Urinary bladder (tissue), 4 donors: Measurements from ENCODE around the gene ZFR2. TPM values are rescaled to one million over a fixed set of nuclear protein-coding genes. Genes with fewer than 3 reads are reported as not detected.
A peak's percentile ranks its signal among the peaks of the same experiment; 100 is the strongest.

Source experiments
- DNase-seq: peaks from one replicate; pipeline ENCODE4 v3.0.0-alpha.2; 2015; ENCODE audit errors: extremely low spot score
- H3K27ac ChIP-seq: one replicate; pipeline ENCODE4 v1.5.1; 2013; ENCODE audit warnings: low read depth, mild to moderate bottlenecking, moderate library complexity
- H3K36me3 ChIP-seq: one replicate; pipeline ENCODE4 v1.6.1; 2013; ENCODE audit warnings: mild to moderate bottlenecking, moderate library complexity; ENCODE audit not compliant: insufficient read depth
- H3K4me1 ChIP-seq: one replicate; pipeline ENCODE4 v1.6.1; 2013; ENCODE audit warnings: mild to moderate bottlenecking, moderate library complexity; ENCODE audit not compliant: insufficient read depth
- H3K4me3 ChIP-seq: one replicate; pipeline ENCODE4 v1.5.1; 2013; ENCODE audit warnings: low read depth, low read length
- WGBS: extraction: QIAGEN DNeasy Blood & Tissue Kit; methylation state at CpG from one replicate; pipeline ENCODE4 v1.1.7; 2013; 5-methylcytosine and 5-hydroxymethylcytosine counted together
- polyA plus RNA-seq: library from polyadenylated mRNA; stranded (reverse); fragments of 200-250 nt; gene quantifications from one replicate; pipeline ENCODE4 v1.2.3, GENCODE V29; 2013
- total RNA-seq: library from RNA; depleted of rRNA; stranded (reverse); fragments of >200 nt; gene quantifications from one replicate; pipeline ENCODE4 v1.2.3, GENCODE V29; 2014
- donor health status: healthy with polysubstance abuse.
- donor health status: healthy.

The ZFR2 gene
- total and polyA plus RNA-seq, 2 donors, result 0.38 TPM; not detected in 1

DNA sequence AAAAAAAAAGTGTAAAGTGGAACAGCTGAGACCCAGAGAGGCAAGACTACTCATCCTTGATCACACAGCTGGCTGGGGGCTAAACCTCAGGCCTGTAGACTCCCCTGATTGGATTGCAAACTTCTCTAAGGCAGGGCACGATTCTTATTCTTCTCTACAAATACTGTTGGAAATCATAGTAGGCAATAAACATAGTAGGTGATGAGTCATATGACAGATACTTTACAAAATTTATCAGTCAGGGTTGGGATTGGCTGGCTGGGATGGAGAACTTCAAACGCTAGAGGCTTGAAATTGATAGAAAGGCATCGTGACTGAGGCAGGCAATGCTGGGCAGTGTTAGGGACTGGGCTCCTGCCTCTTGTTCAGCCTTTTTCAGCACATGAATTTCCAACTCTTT is 76.7 kb downstream of the ZFR2 start:
- 59% methylated on average over 3 of the region's 3 CpGs for WGBS

DNA sequence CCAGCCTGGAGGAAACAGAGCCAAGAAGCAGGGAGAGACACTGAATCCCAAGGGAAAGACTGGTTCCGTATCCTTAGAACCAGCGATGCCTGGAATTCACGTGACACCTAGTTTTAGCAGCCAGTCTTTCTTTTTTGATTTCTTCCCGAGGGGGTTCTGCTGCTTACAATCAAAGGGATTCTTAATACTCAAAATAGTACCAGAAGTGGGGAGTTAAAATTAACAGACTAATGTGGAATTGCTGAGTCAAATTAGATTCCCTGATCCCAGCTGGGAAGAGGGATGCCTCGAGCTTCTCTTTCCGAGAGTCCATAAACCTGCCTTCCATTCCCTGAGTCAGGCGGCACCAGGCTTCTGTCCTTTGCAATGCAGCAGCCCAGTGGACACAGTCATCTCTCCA is 77.9 kb downstream of the ZFR2 start:
- WGBS, result 70% methylated on average over 7 of the region's 7 CpGs

More for the DNA sequence above, 76.7 kb downstream of the ZFR2 start:
- Histone ChIP-seq H3K4me1 (no peaks in the 10 kb centered on the region), H3K4me3 (no peak overlapping the region), H3K36me3 (no peaks in the 10 kb centered on the region), H3K27ac (no peak overlapping the region)
- DNase-seq, result no peak

DNA sequence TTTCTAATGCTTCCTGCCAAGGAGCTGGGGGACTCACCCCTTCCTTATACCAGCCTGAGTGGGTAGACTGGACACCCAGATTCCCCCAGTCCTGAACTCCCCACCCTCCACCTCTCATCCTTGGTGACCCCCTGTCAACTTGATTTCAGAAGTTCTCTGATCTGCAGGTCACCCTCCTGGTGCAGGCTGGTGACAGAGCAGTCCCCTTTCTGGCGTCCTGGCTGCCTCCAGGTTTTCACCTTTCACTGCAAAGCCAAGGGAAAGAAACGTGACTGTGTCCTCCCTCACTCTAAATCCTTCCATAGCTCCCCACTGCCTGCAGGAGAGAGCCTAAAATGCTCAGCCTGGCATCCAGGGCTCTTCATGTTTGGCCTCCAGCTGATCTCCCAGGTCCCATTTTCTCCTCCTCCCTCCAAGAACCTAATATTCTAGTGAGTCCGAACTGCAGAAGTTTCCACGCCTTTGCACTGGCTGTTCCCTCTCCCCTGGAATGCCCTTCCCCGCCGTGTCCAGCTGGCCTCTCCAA is 78.6 kb downstream of the ZFR2 start:
- H3K36me3 ChIP-seq, result no peaks in the 10 kb centered on the region
- no peak overlapping the region for H3K4me3 ChIP-seq
- 71% methylated on average over 6 of the region's 6 CpGs for WGBS
- no peaks in the 10 kb centered on the region for H3K4me1 ChIP-seq
- H3K27ac ChIP-seq, result no peak overlapping the region
- no peak for DNase-seq

More for the DNA sequence above, 77.9 kb downstream of the ZFR2 start:
- DNase-seq, result no peak
- no peak overlapping the region for H3K27ac ChIP-seq
- no peaks in the 10 kb centered on the region for H3K36me3 ChIP-seq
- no peaks in the 10 kb centered on the region for H3K4me1 ChIP-seq
- no peak overlapping the region for H3K4me3 ChIP-seq

DNA sequence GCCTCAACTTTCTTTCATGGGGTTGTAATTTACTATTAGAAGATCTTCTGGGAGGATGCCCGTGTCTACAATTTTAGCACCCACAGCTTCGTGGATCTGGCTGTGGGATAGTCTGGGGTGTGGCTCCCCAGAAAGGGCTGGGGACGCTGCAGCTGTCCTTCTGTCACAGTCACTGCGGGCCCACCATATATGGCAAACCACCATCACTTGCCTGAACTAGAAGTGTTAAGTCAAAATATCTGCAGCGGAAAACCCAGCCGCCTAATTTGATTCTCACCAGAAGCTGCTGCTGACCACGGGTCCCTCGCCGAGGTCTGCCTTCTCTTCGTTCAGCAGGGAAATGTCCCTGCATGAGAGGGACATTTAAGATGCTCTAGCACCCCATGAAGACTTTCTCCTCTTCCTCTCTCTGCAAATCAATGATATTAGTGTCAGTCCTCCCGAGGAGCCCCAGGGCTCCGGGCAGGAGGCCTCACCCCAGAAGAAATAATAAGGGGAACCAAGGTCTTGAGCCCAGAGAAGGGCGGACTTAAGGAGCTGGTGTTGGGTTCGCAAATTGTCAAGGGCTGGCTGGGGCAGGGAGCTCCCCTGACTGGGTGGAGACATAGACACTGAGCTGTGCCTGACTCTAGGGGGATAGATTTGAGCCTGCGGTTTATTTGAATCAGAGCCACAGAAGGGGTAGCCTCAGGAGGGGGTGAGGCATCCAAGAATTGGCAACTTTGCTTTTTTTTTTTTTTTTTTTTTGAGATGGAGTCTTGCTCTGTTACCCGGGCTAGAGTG is 79.7 kb downstream of the ZFR2 start:
- Histone ChIP-seq H3K27ac (no peak overlapping the region), H3K36me3 (no peaks in the 10 kb centered on the region), H3K4me3 (no peak overlapping the region), H3K4me1 (no peaks in the 10 kb centered on the region)
- no peak for DNase-seq
- WGBS, result 49% methylated on average over 16 of the region's 16 CpGs

DNA sequence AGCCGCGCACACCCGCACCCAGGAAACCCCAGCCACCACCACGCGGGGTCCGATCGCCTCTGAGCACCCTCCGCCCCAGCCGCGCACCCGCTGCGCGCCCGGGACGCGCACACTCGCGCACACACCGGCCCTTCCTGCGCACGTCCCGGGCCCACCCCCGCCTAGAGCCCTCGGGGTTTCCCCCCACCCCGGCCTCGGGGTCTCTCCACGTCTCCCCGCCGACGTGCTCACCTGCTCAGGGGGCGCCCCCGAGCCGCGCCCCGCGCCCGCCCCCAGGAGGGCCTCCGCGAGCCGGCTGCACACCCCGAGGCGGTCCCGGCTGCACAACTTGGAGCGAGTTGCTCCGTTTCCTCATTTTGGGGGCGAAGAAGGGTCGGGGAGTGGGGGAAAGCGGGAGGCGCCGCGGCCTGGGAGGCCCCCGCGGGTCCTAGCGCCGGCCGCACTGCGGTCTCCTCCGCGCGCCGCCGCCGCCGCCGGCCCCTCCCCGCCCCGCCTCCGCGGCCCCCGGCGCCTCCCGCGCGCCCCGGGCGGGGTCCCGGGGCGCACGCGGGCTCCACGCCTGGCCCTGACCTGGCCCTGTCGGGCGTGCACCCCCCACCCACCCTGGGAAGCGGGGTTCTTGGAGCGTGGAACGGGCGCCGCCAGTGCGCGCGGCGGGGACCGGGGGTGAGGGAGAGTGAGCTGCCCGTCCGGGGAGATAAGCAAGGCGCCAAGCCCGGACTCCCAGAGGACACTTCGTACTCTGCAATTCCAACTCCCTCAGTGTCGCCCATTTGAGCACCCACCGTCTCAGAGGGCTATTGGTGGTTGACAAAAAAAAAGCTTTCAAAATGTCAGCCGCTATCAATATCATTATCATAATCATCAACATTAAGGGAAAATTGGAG is 82.7 kb downstream of the ZFR2 start, which contains the start of gene MATK:
Gene MATK, minus strand, starts transcription at position 444 of the 887 bp plus-strand sequence. CDS start 1,246 bp downstream, outside the sequence.
- WGBS, result 4% methylated on average over 101 of the region's 101 CpGs
- Histone ChIP-seq H3K36me3 (no peaks in the 10 kb centered on the region), H3K4me3 (peak within 1 kb of the TSS; percentile 32), H3K4me1 (no peaks in the 10 kb centered on the region), H3K27ac (no peak within 1 kb of the TSS)
- no peak for DNase-seq

DNA sequence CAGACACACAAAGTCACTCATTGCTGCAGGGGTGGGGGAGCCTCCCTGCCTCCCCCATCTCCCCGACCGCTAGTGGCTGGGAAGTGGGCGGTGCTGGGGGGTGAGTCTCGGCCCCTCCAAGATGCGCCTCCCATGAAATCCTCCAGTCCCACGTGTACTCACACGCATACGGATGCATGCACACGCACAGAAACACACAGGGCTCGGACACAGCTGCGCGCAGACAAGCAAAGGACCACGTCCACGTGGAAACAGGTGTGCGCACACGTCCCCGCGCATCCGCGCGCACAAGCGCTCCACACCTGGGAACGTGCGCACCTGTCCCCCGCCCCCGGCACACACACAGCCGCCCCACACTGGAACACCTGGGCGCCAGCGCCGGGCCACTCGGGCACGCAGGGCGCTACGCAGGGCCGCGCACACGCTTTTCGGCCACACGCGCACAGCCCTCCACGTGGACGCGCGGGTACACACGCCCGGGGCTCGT is 83.3 kb downstream of the ZFR2 start:
- peak overlapping the region; percentile 32 for H3K4me3 ChIP-seq
- 1% methylated on average over 47 of the region's 47 CpGs for WGBS
- no peak for DNase-seq
- H3K36me3 ChIP-seq, result no peaks in the 10 kb centered on the region
- no peaks in the 10 kb centered on the region for H3K4me1 ChIP-seq
- H3K27ac ChIP-seq, result no peak overlapping the region

DNA sequence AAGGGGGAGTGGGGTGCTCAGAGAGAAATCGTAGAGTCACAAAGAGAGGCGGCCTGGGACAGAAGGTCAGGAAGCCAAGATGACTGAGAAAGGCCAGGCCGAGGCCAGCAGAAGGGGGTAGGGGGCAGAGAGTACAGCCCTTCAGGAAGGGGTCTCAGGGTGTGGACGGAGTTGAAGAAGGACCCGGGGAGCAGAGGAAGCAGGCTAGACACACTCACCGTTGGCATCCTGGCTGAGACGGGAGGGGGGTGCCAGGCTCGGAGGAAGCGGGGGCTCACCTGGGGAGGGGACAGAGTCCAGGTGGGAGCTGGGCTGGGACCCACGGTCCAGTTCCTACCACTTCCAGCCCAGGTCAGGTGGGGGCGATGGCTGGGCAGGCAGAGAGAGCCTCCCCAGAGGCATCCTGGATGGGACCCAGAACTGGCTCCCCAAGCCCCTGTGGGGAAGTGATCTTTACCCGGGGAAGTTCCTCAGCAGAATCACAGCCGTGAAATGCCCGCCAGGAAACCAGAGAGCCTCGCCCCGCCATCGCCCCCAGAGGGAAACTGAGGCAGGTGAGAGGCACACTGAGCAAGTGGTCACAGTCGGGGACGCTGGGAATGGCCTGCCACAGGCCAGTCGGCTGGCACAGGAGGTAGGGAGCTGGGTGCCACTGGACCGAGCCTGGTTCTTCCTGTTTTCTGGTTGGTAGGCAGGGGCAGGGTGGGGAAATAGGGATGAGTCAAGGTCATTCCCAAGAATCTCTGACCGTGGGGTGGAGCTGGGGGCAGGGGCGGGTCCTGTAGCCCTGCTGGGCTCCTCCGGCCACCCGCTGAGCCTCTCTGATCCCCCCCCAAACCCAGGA is 84.0 kb downstream of the ZFR2 start:
- Histone ChIP-seq H3K36me3 (no peaks in the 10 kb centered on the region), H3K4me1 (no peaks in the 10 kb centered on the region), H3K4me3 (no peak overlapping the region), H3K27ac (no peak overlapping the region)
- WGBS, result 26% methylated on average over 25 of the region's 25 CpGs
- DNase-seq, result no peak

DNA sequence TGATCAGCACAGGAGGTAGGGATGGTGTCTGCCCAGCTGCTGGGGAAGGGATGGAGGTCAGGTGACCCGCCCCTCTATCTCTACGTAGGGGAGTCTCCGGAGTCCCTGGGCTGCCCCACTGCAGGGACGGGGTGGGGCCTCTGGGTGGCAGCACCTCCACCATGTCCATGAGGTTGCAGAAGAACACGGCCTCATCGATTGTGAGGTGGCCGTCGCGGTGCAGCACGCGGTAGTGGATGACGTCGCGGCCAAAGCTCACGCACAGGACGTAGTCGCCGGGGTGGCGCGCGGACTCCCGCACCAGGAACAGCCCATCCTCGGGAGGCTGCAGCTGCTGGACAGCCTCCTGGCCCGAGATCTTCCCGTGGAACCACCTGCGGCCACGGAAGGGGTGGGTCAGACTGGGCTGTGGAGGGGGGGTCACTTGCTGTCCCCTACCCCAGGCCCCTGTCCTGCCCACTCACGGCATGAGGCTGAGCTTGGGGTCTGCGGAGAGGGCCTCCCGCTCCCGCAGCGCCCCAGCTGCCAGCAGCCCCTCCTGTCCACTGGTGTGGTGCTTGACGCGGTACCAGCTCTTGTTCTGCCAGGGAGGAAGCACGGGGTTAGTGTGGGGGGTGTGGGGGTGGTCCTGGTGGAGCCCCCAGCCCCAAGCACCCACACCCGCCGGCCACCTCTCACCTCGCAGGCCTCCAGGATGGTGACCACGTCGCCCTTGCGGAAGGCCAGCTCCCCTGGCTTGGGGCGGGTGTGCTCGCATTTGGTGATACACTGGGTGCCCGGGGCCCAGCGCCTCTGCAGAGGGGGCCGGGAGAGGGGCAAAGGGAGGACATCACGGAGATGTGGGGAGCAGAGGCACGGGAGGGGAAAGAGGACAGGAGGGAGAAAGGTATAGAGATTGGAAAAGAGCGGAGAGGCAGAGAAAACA is 84.9 kb downstream of the ZFR2 start:
- 73% methylated on average over 49 of the region's 49 CpGs for WGBS
- Histone ChIP-seq H3K4me3 (no peak overlapping the region), H3K27ac (no peak overlapping the region), H3K4me1 (no peaks in the 10 kb centered on the region), H3K36me3 (no peaks in the 10 kb centered on the region)
- DNase-seq, result no peak

DNA sequence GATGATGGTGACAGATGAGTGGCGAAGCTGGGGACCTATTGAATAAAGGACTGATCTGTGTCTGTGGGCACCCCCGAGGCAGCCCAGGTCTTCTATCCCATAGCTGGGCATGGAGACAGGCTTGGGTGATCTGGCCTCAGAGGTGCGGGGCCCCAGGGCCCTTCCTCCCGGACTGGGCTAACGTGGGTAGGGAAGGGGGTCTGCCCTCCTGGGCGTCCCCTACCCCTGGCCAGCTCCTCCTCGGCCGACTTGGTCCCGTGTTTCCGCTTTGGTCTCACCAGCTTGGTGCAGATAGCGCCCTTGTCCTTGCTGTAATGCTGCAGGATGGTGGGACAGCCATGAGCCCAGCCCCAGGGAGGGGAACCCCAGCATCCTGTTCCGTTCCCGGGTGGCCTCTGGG is 85.9 kb downstream of the ZFR2 start:
- no peaks in the 10 kb centered on the region for H3K4me1 ChIP-seq
- H3K4me3 ChIP-seq, result no peak overlapping the region
- WGBS, result 85% methylated on average over 13 of the region's 13 CpGs
- H3K27ac ChIP-seq, result no peak overlapping the region
- no peaks in the 10 kb centered on the region for H3K36me3 ChIP-seq
- DNase-seq, result no peak

DNA sequence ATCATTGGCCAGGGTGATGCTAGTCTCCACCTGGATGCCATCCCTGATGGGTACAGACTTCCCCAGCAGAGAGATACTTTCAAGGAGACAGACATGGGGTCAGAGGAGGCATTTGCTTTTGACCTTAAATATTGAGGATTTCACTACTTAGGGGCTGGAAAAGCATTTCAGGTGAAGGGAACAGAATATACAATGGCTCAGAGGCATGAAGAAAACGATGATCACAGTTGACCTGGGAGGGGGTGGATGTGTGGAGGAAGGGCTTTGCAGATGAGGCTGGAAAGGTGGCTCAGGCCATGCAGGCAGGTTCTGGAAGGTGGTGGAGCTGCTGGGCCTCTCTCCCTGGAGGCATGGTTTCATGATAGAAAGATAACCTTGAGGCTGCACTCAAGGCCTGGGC is 86.5 kb downstream of the ZFR2 start:
- Histone ChIP-seq H3K27ac (no peak overlapping the region), H3K36me3 (no peaks in the 10 kb centered on the region), H3K4me1 (no peaks in the 10 kb centered on the region), H3K4me3 (no peak overlapping the region)
- no peak for DNase-seq
- WGBS, result 96% methylated on average over 1 of the region's 1 CpG

DNA sequence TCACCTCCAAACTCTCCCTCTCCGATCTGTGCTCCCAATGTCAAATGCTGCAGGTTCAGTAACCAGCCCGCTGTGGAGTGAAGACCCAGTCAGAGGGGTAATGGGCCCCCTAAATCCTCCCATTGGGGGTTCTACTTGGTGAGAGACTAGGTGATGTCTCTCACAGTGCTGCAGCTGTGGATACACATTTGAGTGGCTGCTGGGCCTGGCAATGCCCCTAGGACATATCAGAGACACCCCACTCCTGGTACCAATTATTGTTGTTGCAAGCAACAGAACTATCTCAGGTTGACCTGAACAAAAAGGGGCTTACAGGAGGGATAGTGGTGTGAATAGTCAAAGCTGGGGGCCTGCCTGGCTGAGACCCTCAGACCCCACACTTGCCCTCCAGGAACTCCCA is 87.2 kb downstream of the ZFR2 start:
- H3K36me3 ChIP-seq, result no peaks in the 10 kb centered on the region
- no peak for DNase-seq
- H3K27ac ChIP-seq, result no peak overlapping the region
- WGBS, result 99% methylated on average over 2 of the region's 2 CpGs
- no peaks in the 10 kb centered on the region for H3K4me1 ChIP-seq
- H3K4me3 ChIP-seq, result no peak overlapping the region

DNA sequence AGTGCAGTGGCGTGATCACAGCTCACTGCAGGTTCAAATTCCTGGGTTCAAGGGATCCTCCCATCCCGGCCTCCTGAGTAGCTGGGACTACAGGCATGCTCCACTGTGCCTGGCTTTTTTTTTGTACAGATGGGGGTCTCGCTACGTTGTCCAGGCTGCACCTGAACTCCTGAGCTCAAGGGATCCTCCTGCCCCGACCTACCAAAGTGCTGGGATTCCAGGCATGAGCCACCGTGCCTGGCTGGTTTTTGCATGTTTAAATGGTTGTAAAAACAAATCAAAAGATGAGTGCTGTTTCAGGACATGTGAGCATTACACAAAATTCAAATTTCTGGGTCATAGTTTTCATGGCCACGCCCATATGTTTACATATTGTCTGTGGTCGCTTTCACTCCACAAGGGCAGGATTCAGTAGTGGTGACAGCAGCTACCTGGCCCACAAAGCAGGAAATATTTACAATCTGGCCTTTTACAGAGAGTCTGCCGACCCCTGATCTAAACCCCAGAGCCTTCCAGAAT is 88.0 kb downstream of the ZFR2 start:
- 89% methylated on average over 9 of the region's 9 CpGs for WGBS
- no peak for DNase-seq
- no peak overlapping the region for H3K27ac ChIP-seq

More for the DNA sequence above, 88.0 kb downstream of the ZFR2 start:
- H3K4me3 ChIP-seq, result no peak overlapping the region
- H3K36me3 ChIP-seq, result no peaks in the 10 kb centered on the region
- no peaks in the 10 kb centered on the region for H3K4me1 ChIP-seq
